ENCODE measurements around the gene GTPBP1.

GTPBP1 gene

GRCh38 chr22:38725900-38726655 is 20.3 kb downstream of the GTPBP1 start:
- Histone ChIP-seq H3K4ac (ENCODE audit: low read depth, low read length) (no peak overlapping the region), H3K4me2 (ENCODE audit: low read length) (no peak overlapping the region), H3K79me2 (ENCODE audit: control insufficient read depth, insufficient read depth, low read length) (no peaks in the 10 kb centered on the region), H3K4me1 (ENCODE audit: control insufficient read depth, low read depth, low read length) (no peaks in the 10 kb centered on the region), H3K27me3 (ENCODE audit: insufficient read depth, low read length, poor library complexity) (no peaks in the 10 kb centered on the region), H3K79me1 (ENCODE audit: low read length) (no peaks in the 10 kb centered on the region), H2BK5ac (ENCODE audit: low read length) (no peak overlapping the region), H3K9ac (ENCODE audit: low read length) (no peak overlapping the region), H2BK120ac (ENCODE audit: low read depth, low read length) (no peak overlapping the region), H3K4me3 (ENCODE audit: low read length) (no peak overlapping the region), H4K8ac (ENCODE audit: low read depth, low read length) (no peak overlapping the region), H3K18ac (ENCODE audit: low read length) (no peak overlapping the region), H3K56ac (ENCODE audit: low read length) (no peak overlapping the region), H4K5ac (ENCODE audit: low read length) (no peak overlapping the region), H3K36me3 (ENCODE audit: control insufficient read depth, insufficient read depth, low read length) (peaks cover 22% of the 10 kb centered on the region), H3K27ac (ENCODE audit: low read depth, low read length) (no peak overlapping the region), H3K23ac (ENCODE audit: low read length) (no peak overlapping the region), H2BK15ac (replicated peaks; ENCODE audit: low read depth) (no peak overlapping the region), H2AK5ac (ENCODE audit: low read length) (no peak overlapping the region)
- WGBS (ENCODE audit: extremely low coverage, insufficient coverage, low lambda C conversion rate), result no CpG with 5 or more reads among the region's 18 CpGs
- no peak for DNase-seq

GRCh38 chr22:38727123-38727522 is 21.4 kb downstream of the GTPBP1 start:
- H2BK5ac ChIP-seq (ENCODE audit: low read length), result no peak overlapping the region
- no peak overlapping the region for H3K23ac ChIP-seq (ENCODE audit: low read length)
- no peak overlapping the region for H3K4me2 ChIP-seq (ENCODE audit: low read length)
- no CpG with 5 or more reads among the region's 12 CpGs for WGBS (ENCODE audit: extremely low coverage, insufficient coverage, low lambda C conversion rate)
- H3K4ac ChIP-seq (ENCODE audit: low read depth, low read length), result no peak overlapping the region
- no peak overlapping the region for H3K56ac ChIP-seq (ENCODE audit: low read length)
- no peak overlapping the region for H2BK15ac ChIP-seq (replicated peaks; ENCODE audit: low read depth)
- no peaks in the 10 kb centered on the region for H3K27me3 ChIP-seq (ENCODE audit: insufficient read depth, low read length, poor library complexity)
- no peaks in the 10 kb centered on the region for H3K79me1 ChIP-seq (ENCODE audit: low read length)
- no peak for DNase-seq
- H4K5ac ChIP-seq (ENCODE audit: low read length), result no peak overlapping the region
- H4K8ac ChIP-seq (ENCODE audit: low read depth, low read length), result no peak overlapping the region
- no peak overlapping the region for H2AK5ac ChIP-seq (ENCODE audit: low read length)
- no peak overlapping the region for H3K18ac ChIP-seq (ENCODE audit: low read length)
- H3K4me3 ChIP-seq (ENCODE audit: low read length), result no peak overlapping the region
- H3K9ac ChIP-seq (ENCODE audit: low read length), result no peak overlapping the region
- H2BK120ac ChIP-seq (ENCODE audit: low read depth, low read length), result no peak overlapping the region
- H3K27ac ChIP-seq (ENCODE audit: low read depth, low read length), result no peak overlapping the region
- no peaks in the 10 kb centered on the region for H3K4me1 ChIP-seq (ENCODE audit: control insufficient read depth, low read depth, low read length)
- peaks cover 22% of the 10 kb centered on the region for H3K36me3 ChIP-seq (ENCODE audit: control insufficient read depth, insufficient read depth, low read length)
- H3K79me2 ChIP-seq (ENCODE audit: control insufficient read depth, insufficient read depth, low read length), result no peaks in the 10 kb centered on the region

GRCh38 chr22:38727530-38728451 is 22.0 kb downstream of the GTPBP1 start:
- no peaks in the 10 kb centered on the region for H3K4me1 ChIP-seq (ENCODE audit: control insufficient read depth, low read depth, low read length)
- H3K36me3 ChIP-seq (ENCODE audit: control insufficient read depth, insufficient read depth, low read length), result peaks cover 23% of the 10 kb centered on the region
- no peak overlapping the region for H2BK5ac ChIP-seq (ENCODE audit: low read length)
- H2BK120ac ChIP-seq (ENCODE audit: low read depth, low read length), result no peak overlapping the region
- H2AK5ac ChIP-seq (ENCODE audit: low read length), result no peak overlapping the region
- H3K9ac ChIP-seq (ENCODE audit: low read length), result no peak overlapping the region
- no peak overlapping the region for H2BK15ac ChIP-seq (replicated peaks; ENCODE audit: low read depth)
- H3K4ac ChIP-seq (ENCODE audit: low read depth, low read length), result no peak overlapping the region
- no CpG with 5 or more reads among the region's 15 CpGs for WGBS (ENCODE audit: extremely low coverage, insufficient coverage, low lambda C conversion rate)
- DNase-seq, result no peak
- no peak overlapping the region for H3K4me3 ChIP-seq (ENCODE audit: low read length)
- H3K56ac ChIP-seq (ENCODE audit: low read length), result no peak overlapping the region
- H3K79me1 ChIP-seq (ENCODE audit: low read length), result no peaks in the 10 kb centered on the region
- H3K27ac ChIP-seq (ENCODE audit: low read depth, low read length), result no peak overlapping the region
- no peak overlapping the region for H3K23ac ChIP-seq (ENCODE audit: low read length)
- no peak overlapping the region for H3K4me2 ChIP-seq (ENCODE audit: low read length)
- H3K27me3 ChIP-seq (ENCODE audit: insufficient read depth, low read length, poor library complexity), result no peaks in the 10 kb centered on the region
- no peak overlapping the region for H3K18ac ChIP-seq (ENCODE audit: low read length)
- no peak overlapping the region for H4K8ac ChIP-seq (ENCODE audit: low read depth, low read length)
- no peaks in the 10 kb centered on the region for H3K79me2 ChIP-seq (ENCODE audit: control insufficient read depth, insufficient read depth, low read length)
- H4K5ac ChIP-seq (ENCODE audit: low read length), result no peak overlapping the region

GRCh38 chr22:38728871-38729796 is 23.4 kb downstream of the GTPBP1 start:
- WGBS (ENCODE audit: extremely low coverage, insufficient coverage, low lambda C conversion rate), result no CpG with 5 or more reads among the region's 18 CpGs
- Histone ChIP-seq H2BK120ac (ENCODE audit: low read depth, low read length) (no peak overlapping the region), H3K36me3 (ENCODE audit: control insufficient read depth, insufficient read depth, low read length) (peaks cover 22% of the 10 kb centered on the region)

GRCh38 chr22:38729946-38730345 is 24.2 kb downstream of the GTPBP1 start:
- Histone ChIP-seq H4K5ac (ENCODE audit: low read length) (no peak overlapping the region), H4K8ac (ENCODE audit: low read depth, low read length) (no peak overlapping the region), H2BK120ac (ENCODE audit: low read depth, low read length) (no peak overlapping the region), H3K4me2 (ENCODE audit: low read length) (no peak overlapping the region), H3K27me3 (ENCODE audit: insufficient read depth, low read length, poor library complexity) (no peaks in the 10 kb centered on the region), H3K4ac (ENCODE audit: low read depth, low read length) (no peak overlapping the region), H3K23ac (ENCODE audit: low read length) (no peak overlapping the region), H2BK15ac (replicated peaks; ENCODE audit: low read depth) (no peak overlapping the region), H3K56ac (ENCODE audit: low read length) (no peak overlapping the region), H3K79me2 (ENCODE audit: control insufficient read depth, insufficient read depth, low read length) (no peaks in the 10 kb centered on the region), H3K79me1 (ENCODE audit: low read length) (no peaks in the 10 kb centered on the region), H2BK5ac (ENCODE audit: low read length) (no peak overlapping the region), H3K9ac (ENCODE audit: low read length) (no peak overlapping the region), H3K4me1 (ENCODE audit: control insufficient read depth, low read depth, low read length) (no peaks in the 10 kb centered on the region), H3K18ac (ENCODE audit: low read length) (no peak overlapping the region), H3K36me3 (ENCODE audit: control insufficient read depth, insufficient read depth, low read length) (peaks cover 19% of the 10 kb centered on the region), H3K4me3 (ENCODE audit: low read length) (no peak overlapping the region), H3K27ac (ENCODE audit: low read depth, low read length) (no peak overlapping the region), H2AK5ac (ENCODE audit: low read length) (no peak overlapping the region)
- no peak for DNase-seq
- WGBS (ENCODE audit: extremely low coverage, insufficient coverage, low lambda C conversion rate), result no CpG with 5 or more reads among the region's 6 CpGs

More at GRCh38 chr22:38728871-38729796, 23.4 kb downstream of the GTPBP1 start:
- no peak for DNase-seq
- no peak overlapping the region for H3K4ac ChIP-seq (ENCODE audit: low read depth, low read length)
- no peak overlapping the region for H2AK5ac ChIP-seq (ENCODE audit: low read length)
- no peak overlapping the region for H2BK5ac ChIP-seq (ENCODE audit: low read length)
- H3K79me2 ChIP-seq (ENCODE audit: control insufficient read depth, insufficient read depth, low read length), result no peaks in the 10 kb centered on the region
- no peak overlapping the region for H3K4me3 ChIP-seq (ENCODE audit: low read length)
- no peaks in the 10 kb centered on the region for H3K27me3 ChIP-seq (ENCODE audit: insufficient read depth, low read length, poor library complexity)
- H3K27ac ChIP-seq (ENCODE audit: low read depth, low read length), result no peak overlapping the region
- H3K4me1 ChIP-seq (ENCODE audit: control insufficient read depth, low read depth, low read length), result no peaks in the 10 kb centered on the region
- H3K79me1 ChIP-seq (ENCODE audit: low read length), result no peaks in the 10 kb centered on the region
- no peak overlapping the region for H2BK15ac ChIP-seq (replicated peaks; ENCODE audit: low read depth)
- H3K4me2 ChIP-seq (ENCODE audit: low read length), result no peak overlapping the region
- H3K23ac ChIP-seq (ENCODE audit: low read length), result no peak overlapping the region
- no peak overlapping the region for H3K56ac ChIP-seq (ENCODE audit: low read length)
- H3K18ac ChIP-seq (ENCODE audit: low read length), result no peak overlapping the region
- H3K9ac ChIP-seq (ENCODE audit: low read length), result no peak overlapping the region
- H4K5ac ChIP-seq (ENCODE audit: low read length), result no peak overlapping the region
- H4K8ac ChIP-seq (ENCODE audit: low read depth, low read length), result no peak overlapping the region

Measured in mesendoderm (in vitro differentiated cells).